HepG2 (cell line): ENCODE results near the gene EMP2. TPM values are rescaled to one million over a fixed set of nuclear protein-coding genes. Genes with fewer than 3 reads are reported as not detected.
A peak's percentile ranks its signal among the peaks of the same experiment; 100 is the strongest.

Experiments used
- ARID5B ChIP-seq: IDR thresholded peaks from 2 replicates; pipeline ENCODE4 v1.4.0; 2020; ENCODE audit warnings: mild to moderate bottlenecking, missing genetic modification reagents
- DZIP1 ChIP-seq: sonication (generic); formaldehyde crosslinking; IDR thresholded peaks from 2 replicates; pipeline ENCODE4 v1.5.0; 2020; ENCODE audit warnings: mild to moderate bottlenecking, missing genetic modification reagents
- FOXJ3 ChIP-seq: sonication (generic); formaldehyde crosslinking; IDR thresholded peaks from 2 replicates; pipeline ENCODE4 v1.4.0; 2020; ENCODE audit warnings: missing genetic modification reagents, mild to moderate bottlenecking, borderline replicate concordance
- FOXO1 ChIP-seq: sonication (generic); formaldehyde crosslinking; IDR thresholded peaks from 2 replicates; pipeline ENCODE4 v1.4.0; 2020; ENCODE audit warnings: missing genetic modification reagents
- NFIC ChIP-seq: IDR thresholded peaks from 2 replicates; pipeline ENCODE4 v1.6.1; 2012; ENCODE audit warnings: mild to moderate bottlenecking, low read length, inconsistent platforms
- NKX3-1 ChIP-seq: sonication (generic); formaldehyde crosslinking; IDR thresholded peaks from 2 replicates; pipeline ENCODE4 v1.5.0; 2020; ENCODE audit warnings: missing genetic modification reagents
- NR0B2 ChIP-seq: sonication (generic); formaldehyde crosslinking; IDR thresholded peaks from 2 replicates; pipeline ENCODE4 v1.4.0; 2020; ENCODE audit warnings: mild to moderate bottlenecking, missing genetic modification reagents
- PTBP1 ChIP-seq: fragments of 200-400 bp; formaldehyde crosslinking; IDR thresholded peaks from 2 replicates; pipeline ENCODE4 v1.6.1; 2018; ENCODE audit warnings: low read length, low read depth; ENCODE audit not compliant: poor library complexity, severe bottlenecking
- SP2 ChIP-seq: sonication (generic); formaldehyde crosslinking; IDR thresholded peaks from 2 replicates; pipeline ENCODE4 v1.5.1; 2020; ENCODE audit warnings: mild to moderate bottlenecking, missing genetic modification reagents
- TFE3 ChIP-seq: IDR thresholded peaks from 2 replicates; pipeline ENCODE4 v1.6.1; 2016
- ZMAT3 ChIP-seq: sonication (generic); formaldehyde crosslinking; conservative IDR thresholded peaks from 2 replicates; pipeline ENCODE4 v1.7.0; 2021; ENCODE audit warnings: missing genetic modification reagents
- ZNF121 ChIP-seq: sonication (generic); formaldehyde crosslinking; IDR thresholded peaks from 2 replicates; pipeline ENCODE4 v1.5.0; 2020; ENCODE audit warnings: mild to moderate bottlenecking, missing genetic modification reagents
- ZNF124 ChIP-seq: sonication (generic); formaldehyde crosslinking; IDR thresholded peaks from 2 replicates; pipeline ENCODE4 v1.4.0; 2020; ENCODE audit warnings: missing genetic modification reagents
- ZNF232 ChIP-seq: sonication (generic); formaldehyde crosslinking; IDR thresholded peaks from 2 replicates; pipeline ENCODE4 v1.4.0; 2020; ENCODE audit warnings: missing genetic modification reagents, borderline replicate concordance
- ZNF501 ChIP-seq: sonication (generic); formaldehyde crosslinking; IDR thresholded peaks from 2 replicates; pipeline ENCODE4 v1.5.1; 2020; ENCODE audit warnings: mild to moderate bottlenecking, moderate library complexity, missing genetic modification reagents
- ZNF510 ChIP-seq: sonication (generic); formaldehyde crosslinking; IDR thresholded peaks from 2 replicates; pipeline ENCODE4 v1.4.0; 2020; ENCODE audit warnings: low read depth, mild to moderate bottlenecking, missing genetic modification reagents
- ZUFSP ChIP-seq: sonication (generic); formaldehyde crosslinking; IDR thresholded peaks from 2 replicates; pipeline ENCODE4 v1.9.0; 2021; ENCODE audit warnings: missing genetic modification reagents, mild to moderate bottlenecking, borderline replicate concordance
- polyA plus RNA-seq, 8 experiments: library from polyadenylated mRNA; depleted of rRNA in 3 of 8; stranded (reverse) in 7 of 8; unstranded in 1 of 8; fragments of >200 nt; fragmentation: Illumina TruSeq in 4 of 8; extraction: Trizol in 4 of 8; gene quantifications; 2 replicates each; pipeline versions ENCODE4 v1.2.1 to v1.2.3, GENCODE V29; 2011 to 2016; ENCODE audit warnings: low read depth in 4 of 8, missing spikeins in 1 of 8, mixed read lengths in 1 of 8; ENCODE audit not compliant: insufficient read depth in 1 of 8
- total RNA-seq, 5 experiments: library from RNA; depleted of rRNA; stranded (reverse); fragments of >200 nt; fragmentation: Illumina TruSeq; extraction: Trizol; gene quantifications; 2 replicates each; pipeline ENCODE4 v1.2.3, GENCODE V29; 2016; ENCODE audit warnings: low read depth in 1 of 5

The EMP2 gene
- total and polyA plus RNA-seq, 2 of the 13 experiments (the other 11 are each of a cell fraction or from before 2014, with no cell fraction given): 24.6 to 91.2 TPM

GRCh38 chr16:10601444-10602408 lies 21.3 kb upstream of the EMP2 start (continued):
- TF ChIP-seq DZIP1 (CRISPR knock-in tag) (no peak), FOXJ3 (CRISPR knock-in tag) (peak; percentile 34; the same call in 1 of the 2 replicates), ZNF124 (no peak), ZUFSP (CRISPR knock-in tag) (no peak), ARID5B (CRISPR knock-in tag) (peak; percentile 79), ZNF121 (CRISPR knock-in tag) (peak; percentile 90), TFE3 (no peak; the same call in 1 of the 2 replicates), FOXO1 (CRISPR knock-in tag) (peak; percentile 81; the same call in 1 of the 2 replicates), NR0B2 (no peak), ZNF501 (CRISPR knock-in tag) (peak; percentile 43; the same call in 1 of the 2 replicates), NKX3-1 (CRISPR knock-in tag) (no peak), ZMAT3 (no peak), PTBP1 (no peak), ZNF232 (CRISPR knock-in tag) (no peak), SP2 (no peak), ZNF510 (CRISPR knock-in tag) (no peak), NFIC (no peak)
